SKM-1 treated with dmso at 0.1 percent for 144 hours (cell line): Measurements from ENCODE around the gene CD300E.
"Not testable (repeated sequence)": the region's sequence is repeated elsewhere in the genome, so short reads cannot be mapped to it uniquely, and the experiment has no call there.

Experiments used
- DNase-seq: peaks from one replicate; lab custom pipeline; 2025; ENCODE audit not compliant: unreplicated experiment; lab: John Stamatoyannopoulos, UW

CD300E gene

GRCh38 chr17:74601944-74602572 is 21.5 kb downstream of the CD300E start:
- DNase-seq = peak; percentile 26

GRCh38 chr17:74599448-74599939 is 24.0 kb downstream of the CD300E start:
- peak; percentile 55 for DNase-seq

GRCh38 chr17:74599023-74599399 is 24.5 kb downstream of the CD300E start:
- peak; percentile 13 for DNase-seq

- no peak for DNase-seq
These were observed 25.1 kb downstream of the CD300E start for GRCh38 chr17:74598346-74599022.

- DNase-seq = no peak
These were observed 26.3 kb downstream of the CD300E start for GRCh38 chr17:74597069-74597790.

- DNase-seq = no peak
These were observed 28.3 kb downstream of the CD300E start for GRCh38 chr17:74595037-74595750.

GRCh38 chr17:74592087-74592990 is 31.2 kb downstream of the CD300E start, which contains the start of gene CD300LD:
CD300LD (minus strand) TSS chr17:74592283; CDS start chr17:74592202, 81 bp downstream.
- peak; percentile 55 for DNase-seq

GRCh38 chr17:74591503-74591902 is 32.0 kb downstream of the CD300E start:
- DNase-seq = no peak

- no peak for DNase-seq
These were observed 37.8 kb downstream of the CD300E start for GRCh38 chr17:74585711-74586110.

GRCh38 chr17:74584292-74585060 is 39.1 kb downstream of the CD300E start:
- DNase-seq = no peak

GRCh38 chr17:74582633-74583032 is 40.9 kb downstream of the CD300E start:
- DNase-seq = no peak

GRCh38 chr17:74579900-74580299 is 43.6 kb downstream of the CD300E start:
- DNase-seq = no peak

GRCh38 chr17:74578979-74579378 is 44.6 kb downstream of the CD300E start:
- no peak for DNase-seq

- DNase-seq = no peak
These were observed 48.9 kb downstream of the CD300E start for GRCh38 chr17:74574489-74575142.

- DNase-seq = not testable (repeated sequence)
These were observed 49.9 kb downstream of the CD300E start for GRCh38 chr17:74573635-74574034.

GRCh38 chr17:74573169-74573568 is 50.4 kb downstream of the CD300E start:
- no peak for DNase-seq

GRCh38 chr17:74571621-74572270 is 51.8 kb downstream of the CD300E start:
- DNase-seq = peak; percentile 8
